Spleen (tissue), 11 donors: ENCODE results near the gene HADHA. TPM values are rescaled to one million over a fixed set of nuclear protein-coding genes. Genes with fewer than 3 reads are reported as not detected.

Experiments used
- DNase-seq: peaks from one replicate; pipeline ENCODE4 v3.0.0-alpha.2; 2020
- H3K27ac ChIP-seq, 8 donors: fragments of 200-600 bp; sonication (generic) in 7 of 8; 1 replicate in 4 of 8; 2 replicates in 4 of 8; pipeline versions ENCODE4 v1.5.0 to v1.8.0; 2016 to 2021; ENCODE audit warnings: inconsistent platforms in 4 of 8, mild to moderate bottlenecking in 4 of 8, moderate library complexity in 1 of 8
- H3K27me3 ChIP-seq, 7 donors: fragments of 200-600 bp; sonication (generic) in 6 of 7; replicated peaks in 1 of 7; 1 replicate in 4 of 7; 2 replicates in 3 of 7; pipeline versions ENCODE4 v1.5.0 to v1.8.0; 2016 to 2021; ENCODE audit warnings: inconsistent platforms in 3 of 7, mild to moderate bottlenecking in 1 of 7
- H3K36me3 ChIP-seq, 6 donors: fragments of 200-600 bp; sonication (generic) in 5 of 6; 1 replicate in 4 of 6; 2 replicates in 2 of 6; pipeline versions ENCODE4 v1.5.0 to v1.8.0; 2016 to 2021; ENCODE audit warnings: inconsistent platforms in 2 of 6
- H3K4me1 ChIP-seq, 6 donors: fragments of 200-600 bp; sonication (generic) in 5 of 6; 1 replicate in 3 of 6; 2 replicates in 3 of 6; pipeline versions ENCODE4 v1.5.0 to v1.8.0; 2016 to 2021; ENCODE audit warnings: inconsistent platforms in 3 of 6
- H3K4me3 ChIP-seq, 8 donors: fragments of 200-600 bp; sonication (generic) in 7 of 8; 1 replicate in 4 of 8; 2 replicates in 4 of 8; pipeline versions ENCODE4 v1.5.0 to v1.8.0; 2016 to 2021; ENCODE audit warnings: inconsistent platforms in 4 of 8, mild to moderate bottlenecking in 4 of 8, moderate library complexity in 2 of 8
- H3K9me3 ChIP-seq, 8 donors: fragments of 200-600 bp; sonication (generic) in 7 of 8; 1 replicate in 4 of 8; 2 replicates in 4 of 8; pipeline versions ENCODE4 v1.5.0 to v1.8.0; 2016 to 2021; ENCODE audit warnings: inconsistent platforms in 4 of 8
- CTCF ChIP-seq, 11 experiments: fragments of 200-600 bp in 7 of 11; fragments of 450-650 bp in 4 of 11; sonication (generic) in 4 of 11; IDR thresholded peaks in 8 of 11; conservative IDR thresholded peaks in 3 of 11; 1 replicate in 7 of 11; 2 replicates in 4 of 11; pipeline versions ENCODE4 v1.4.0 to v1.8.0; 2016 to 2021; ENCODE audit warnings: antibody characterized with exemption in 11 of 11, inconsistent platforms in 4 of 11, mild to moderate bottlenecking in 1 of 11
- POLR2A ChIP-seq, 3 donors: fragments of 450-650 bp; IDR thresholded peaks; one replicate each; pipeline ENCODE4 v1.5.1; 2017; ENCODE audit warnings: antibody characterized with exemption in 3 of 3, mild to moderate bottlenecking in 1 of 3
- POLR2AphosphoS5 ChIP-seq, 3 donors: sonication (generic); formaldehyde crosslinking; IDR thresholded peaks; one replicate each; pipeline ENCODE4 v1.5.1; 2017; ENCODE audit warnings: antibody characterized with exemption in 3 of 3
- WGBS, 5 donors: extraction: QIAGEN DNeasy Blood & Tissue Kit in 3 of 5; methylation state at CpG; one replicate each; pipeline versions ENCODE4 v1.1.5 to v1.1.7; 2013 to 2018; 5-methylcytosine and 5-hydroxymethylcytosine counted together
- intact Hi-C: fragments of 100-400 bp; cut with DNase I; formaldehyde crosslinking; loops from one replicate; pipeline ENCODE4 v1.15.0; 2023; ENCODE audit warnings: low total_unique reads
- polyA plus RNA-seq, 3 donors: library from polyadenylated mRNA; stranded (reverse); fragments of 200-250 nt; gene quantifications; one replicate each; pipeline ENCODE4 v1.2.1, GENCODE V29; 2013
- total RNA-seq, 7 donors: library from RNA; depleted of rRNA in 3 of 7; stranded (reverse); fragments of >200 nt in 3 of 7; fragmentation: NEBNext Ultra II Directional in 4 of 7; extraction: Animal tissue kit (Norgen Biotek cat#: 25700) in 4 of 7; gene quantifications; one replicate each; pipeline versions ENCODE4 v1.1.0 to v1.2.1, GENCODE V29; 2016 to 2021
- donor health status: healthy with polysubstance abuse.
- donor health status: DM: no; HTN: no; CAD: no; lungs with moderate emphysema.
- donor health status: DM: no; HTN: no; CAD: no.
- donor health status: Bipolar disorder and iron deficiency.
- donor health status: healthy.
- donor health status: DM: no; HTN: no; CAD: no.
- donor health status: DM: yes; HTN: yes; CAD: no.

The HADHA gene
- total and polyA plus RNA-seq, 10 donors = 49.6 to 134 (median 114) TPM

- H3K4me1 ChIP-seq = no peaks in the 10 kb centered on the region
- H3K4me3 ChIP-seq = no peak overlapping the region
- no peak for DNase-seq
- H3K27me3 ChIP-seq = no peaks in the 10 kb centered on the region
- peaks cover 3 to 100% (median 76%) of the 10 kb centered on the region in 6 donors for H3K36me3 ChIP-seq
- no peak overlapping the region for H3K27ac ChIP-seq
- intact Hi-C loops = no loop called here
- TF ChIP-seq POLR2AphosphoS5 (IDR thresholded peaks at IDR 0.05) (no peak), POLR2A (IDR thresholded peaks at IDR 0.05) (no peak), CTCF (IDR thresholded peaks at IDR 0.05 in 8 of 11, conservative IDR thresholded peaks at IDR 0.05 in 3 of 11) (no peak)
- 94 to 100% (median 98%) methylated on average over 3 of the region's 3 CpGs for WGBS, 5 donors
- no peaks in the 10 kb centered on the region for H3K9me3 ChIP-seq
Observed at GRCh38 chr2:26285931-26286330, 41.5 kb upstream of the HADHA start.

GRCh38 chr2:26284132-26284531 is 39.7 kb upstream of the HADHA start:
- peaks cover 6 to 100% (median 87%) of the 10 kb centered on the region in 6 donors for H3K36me3 ChIP-seq
- no peak for TF ChIP-seq CTCF (IDR thresholded peaks at IDR 0.05 in 8 of 11, conservative IDR thresholded peaks at IDR 0.05 in 3 of 11)
- TF ChIP-seq POLR2A (IDR thresholded peaks at IDR 0.05) = no peak
- TF ChIP-seq POLR2AphosphoS5 (IDR thresholded peaks at IDR 0.05) = no peak
- H3K27ac ChIP-seq = no peak overlapping the region
- H3K4me3 ChIP-seq = no peak overlapping the region
- intact Hi-C loops = no loop called here
- no peaks in the 10 kb centered on the region for H3K9me3 ChIP-seq
- no peaks in the 10 kb centered on the region for H3K4me1 ChIP-seq
- no peak for DNase-seq
- H3K27me3 ChIP-seq = no peaks in the 10 kb centered on the region
- WGBS, 5 donors = 93 to 99% (median 98%) methylated on average over 3 of the region's 3 CpGs

- Histone ChIP-seq H3K27ac (no peak overlapping the region), H3K36me3 (peaks cover 8 to 100% (median 91%) of the 10 kb centered on the region in 6 donors), H3K4me1 (no peaks in the 10 kb centered on the region), H3K9me3 (no peaks in the 10 kb centered on the region), H3K27me3 (no peaks in the 10 kb centered on the region), H3K4me3 (no peak overlapping the region)
- no peak for TF ChIP-seq POLR2AphosphoS5 (IDR thresholded peaks at IDR 0.05)
- no peak for TF ChIP-seq POLR2A (IDR thresholded peaks at IDR 0.05)
- TF ChIP-seq CTCF (IDR thresholded peaks at IDR 0.05 in 8 of 11, conservative IDR thresholded peaks at IDR 0.05 in 3 of 11) = no peak
- WGBS, 5 donors = 91 to 95% (median 93%) methylated on average over 2 of the region's 2 CpGs
- intact Hi-C loops = no loop called here
- DNase-seq = no peak
Observed at GRCh38 chr2:26283606-26284005, 39.2 kb upstream of the HADHA start.

GRCh38 chr2:26281226-26281625 is 36.8 kb upstream of the HADHA start:
- peaks cover 8 to 100% (median 95%) of the 10 kb centered on the region in 6 donors for H3K36me3 ChIP-seq
- H3K27me3 ChIP-seq = no peaks in the 10 kb centered on the region
- H3K4me1 ChIP-seq = no peaks in the 10 kb centered on the region
- DNase-seq = no peak
- H3K27ac ChIP-seq = no peak overlapping the region
- WGBS, 5 donors = 92 to 97% (median 95%) methylated on average over 2 of the region's 2 CpGs
- TF ChIP-seq CTCF (IDR thresholded peaks at IDR 0.05 in 8 of 11, conservative IDR thresholded peaks at IDR 0.05 in 3 of 11) (no peak), POLR2AphosphoS5 (IDR thresholded peaks at IDR 0.05) (no peak), POLR2A (IDR thresholded peaks at IDR 0.05) (no peak)
- intact Hi-C loops = no loop called here
- H3K9me3 ChIP-seq = no peaks in the 10 kb centered on the region
- H3K4me3 ChIP-seq = no peak overlapping the region
